Trophoblast cell (in vitro differentiated cells and primary cell): ENCODE results near the gene FCAMR.

Experiments used
- DNase-seq, 2 donors: peaks; one replicate each; pipeline ENCODE4 v3.0.0-alpha.2; 2016
- H2AFZ ChIP-seq: 2 replicates; pipeline ENCODE4 v1.6.1; 2013; ENCODE audit warnings: low read length, moderate library complexity, mild to moderate bottlenecking; ENCODE audit not compliant: insufficient read depth, poor library complexity
- H2AK5ac ChIP-seq: 2 replicates; pipeline ENCODE4 v1.6.1; 2013; ENCODE audit warnings: mild to moderate bottlenecking, low read length
- H2BK120ac ChIP-seq: 2 replicates; pipeline ENCODE4 v1.6.1; 2013; ENCODE audit warnings: low read length, mild to moderate bottlenecking, moderate library complexity; ENCODE audit not compliant: insufficient read depth, poor library complexity
- H2BK12ac ChIP-seq: 2 replicates; pipeline ENCODE4 v1.6.1; 2013; ENCODE audit warnings: mild to moderate bottlenecking, low read length, moderate library complexity
- H2BK5ac ChIP-seq: 2 replicates; pipeline ENCODE4 v1.6.1; 2013; ENCODE audit warnings: low read length, low read depth, moderate library complexity, mild to moderate bottlenecking; ENCODE audit not compliant: poor library complexity
- H3K14ac ChIP-seq: 2 replicates; pipeline ENCODE4 v1.6.1; 2013; ENCODE audit warnings: mild to moderate bottlenecking, low read length
- H3K18ac ChIP-seq: 2 replicates; pipeline ENCODE4 v1.6.1; 2013; ENCODE audit warnings: mild to moderate bottlenecking, low read length
- H3K23ac ChIP-seq: 2 replicates; pipeline ENCODE4 v1.6.1; 2013; ENCODE audit warnings: low read length
- H3K27ac ChIP-seq: 2 replicates; pipeline ENCODE4 v1.5.1; 2013; ENCODE audit warnings: low read depth, mild to moderate bottlenecking, inconsistent platforms, low read length, moderate library complexity
- H3K27me3 ChIP-seq: 2 replicates; pipeline ENCODE4 v1.6.1; 2013; ENCODE audit warnings: inconsistent platforms, mild to moderate bottlenecking, low read length, moderate library complexity; ENCODE audit not compliant: insufficient read depth
- H3K36me3 ChIP-seq, 2 experiments: 1 replicate in 1 of 2; 2 replicates in 1 of 2; pipeline ENCODE4 v1.6.1; 2013; ENCODE audit warnings: low read length in 2 of 2, mild to moderate bottlenecking in 2 of 2, moderate library complexity in 1 of 2; ENCODE audit not compliant: insufficient read depth in 2 of 2, control insufficient read depth in 1 of 2
- H3K4ac ChIP-seq: 2 replicates; pipeline ENCODE4 v1.6.1; 2013; ENCODE audit warnings: low read depth, mild to moderate bottlenecking, low read length, moderate library complexity
- H3K4me1 ChIP-seq, 2 experiments: 1 replicate in 1 of 2; 2 replicates in 1 of 2; pipeline ENCODE4 v1.6.1; 2013; ENCODE audit warnings: low read length in 2 of 2, mild to moderate bottlenecking in 2 of 2, moderate library complexity in 1 of 2; ENCODE audit not compliant: insufficient read depth in 2 of 2, control insufficient read depth in 1 of 2
- H3K4me2 ChIP-seq: 2 replicates; pipeline ENCODE4 v1.6.1; 2013; ENCODE audit warnings: inconsistent platforms, mild to moderate bottlenecking, low read length, moderate library complexity
- H3K4me3 ChIP-seq: 2 replicates; pipeline ENCODE4 v1.5.1; 2013; ENCODE audit warnings: mild to moderate bottlenecking, low read depth, low read length, inconsistent platforms
- H3K79me1 ChIP-seq: one replicate; pipeline ENCODE4 v1.6.1; 2013; ENCODE audit warnings: low read length
- H3K79me2 ChIP-seq: 2 replicates; pipeline ENCODE4 v1.6.1; 2013; ENCODE audit warnings: low read length, mild to moderate bottlenecking; ENCODE audit not compliant: control insufficient read depth, insufficient read depth, poor library complexity
- H3K9ac ChIP-seq: 2 replicates; pipeline ENCODE4 v1.6.1; 2013; ENCODE audit warnings: mild to moderate bottlenecking, low read length
- H3K9me3 ChIP-seq: 2 replicates; pipeline ENCODE4 v1.6.1; 2013; ENCODE audit warnings: low read depth, mild to moderate bottlenecking, control low read depth, inconsistent platforms, low read length; ENCODE audit not compliant: insufficient read depth
- H4K12ac ChIP-seq: 2 replicates; pipeline ENCODE4 v1.6.1; 2013; ENCODE audit warnings: low read depth, mild to moderate bottlenecking, low read length, moderate library complexity
- H4K8ac ChIP-seq: 2 replicates; pipeline ENCODE4 v1.6.1; 2013; ENCODE audit warnings: low read depth, mild to moderate bottlenecking, low read length, moderate library complexity
- H4K91ac ChIP-seq: one replicate; pipeline ENCODE4 v1.6.1; 2013; ENCODE audit warnings: low read depth, mild to moderate bottlenecking, low read length, moderate library complexity
- WGBS: extraction: QIAGEN DNeasy Blood & Tissue Kit; methylation state at CpG from one replicate; pipeline ENCODE4 v1.1.7; 2013; ENCODE audit warnings: missing lambda C conversion rate; ENCODE audit not compliant: insufficient read length, insufficient coverage; ENCODE audit errors: extremely low coverage; 5-methylcytosine and 5-hydroxymethylcytosine counted together

FCAMR gene

GRCh38 chr1:207002724-207003146 is 32.5 kb upstream of the FCAMR start:
- Histone ChIP-seq H3K23ac (no peak overlapping the region), H3K36me3 (no peaks in the 10 kb centered on the region), H3K79me2 (no peaks in the 10 kb centered on the region), H3K4me3 (no peak overlapping the region), H3K27ac (no peak overlapping the region), H2BK5ac (no peak overlapping the region), H2BK120ac (no peak overlapping the region), H2BK12ac (no peak overlapping the region), H2AFZ (no peak overlapping the region), H4K91ac (no peak overlapping the region), H3K9me3 (no peaks in the 10 kb centered on the region), H3K4ac (no peak overlapping the region), H3K27me3 (no peaks in the 10 kb centered on the region), H3K4me2 (no peak overlapping the region), H2AK5ac (no peak overlapping the region), H3K14ac (no peak overlapping the region), H3K18ac (no peak overlapping the region), H4K12ac (no peak overlapping the region), H4K8ac (no peak overlapping the region), H3K9ac (no peak overlapping the region), H3K4me1 (peaks cover 3 to 6% of the 10 kb centered on the region in 2 experiments), H3K79me1 (no peaks in the 10 kb centered on the region)
- peak; percentile 8 to 25 for DNase-seq
- WGBS = no CpG with 5 or more reads among the region's 1 CpG

DNA sequence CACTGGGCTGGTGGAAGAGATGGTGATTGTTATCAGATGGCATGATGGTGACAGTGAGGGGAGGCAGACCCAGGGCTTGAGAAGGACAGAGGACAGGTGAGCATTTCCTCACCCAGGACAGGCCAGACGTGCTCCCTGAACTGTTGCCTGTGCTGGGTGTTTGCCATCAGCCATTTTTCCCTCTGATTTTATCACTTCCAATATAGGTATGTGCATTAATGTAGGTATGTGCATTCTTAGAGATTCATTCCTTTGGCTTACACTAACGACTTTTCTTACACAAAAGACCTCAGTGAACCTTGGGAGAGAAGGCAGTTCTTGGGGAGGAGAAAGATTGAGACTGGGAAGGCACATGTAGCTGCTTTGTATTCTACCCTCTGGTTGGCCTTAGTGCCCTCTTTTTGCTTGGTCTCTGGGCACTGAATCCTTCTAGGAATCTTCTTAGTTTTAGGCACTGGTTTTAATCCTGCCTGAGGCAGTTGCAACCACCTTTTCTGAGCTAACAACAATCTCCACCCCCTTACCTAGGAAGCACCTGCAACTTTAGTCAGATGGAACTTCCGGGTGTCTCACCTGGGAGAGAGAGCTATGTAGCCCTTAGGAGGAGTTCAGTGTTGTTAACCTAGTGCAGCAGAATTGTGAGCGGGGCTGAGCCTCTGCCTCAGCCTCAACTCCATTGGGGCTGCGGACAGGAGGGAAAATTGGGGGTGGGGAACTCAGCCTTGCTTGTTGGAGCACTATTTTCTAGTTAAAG is 31.4 kb upstream of the FCAMR start:
- Histone ChIP-seq H2AK5ac (no peak overlapping the region), H3K4ac (no peak overlapping the region), H2AFZ (no peak overlapping the region), H3K27ac (no peak overlapping the region), H3K27me3 (no peaks in the 10 kb centered on the region), H3K4me3 (no peak overlapping the region), H3K36me3 (no peaks in the 10 kb centered on the region), H4K91ac (no peak overlapping the region), H3K4me1 (peaks cover 0 to 2% of the 10 kb centered on the region in 2 experiments), H3K14ac (no peak overlapping the region), H3K79me1 (no peaks in the 10 kb centered on the region), H2BK5ac (no peak overlapping the region), H2BK12ac (no peak overlapping the region), H4K8ac (no peak overlapping the region), H4K12ac (no peak overlapping the region), H3K4me2 (no peak overlapping the region), H3K18ac (no peak overlapping the region), H3K9ac (no peak overlapping the region), H3K79me2 (no peaks in the 10 kb centered on the region), H3K9me3 (no peaks in the 10 kb centered on the region), H2BK120ac (no peak overlapping the region), H3K23ac (no peak overlapping the region)
- DNase-seq = peak; percentile 53 to 80
- WGBS = no CpG with 5 or more reads among the region's 5 CpGs

GRCh38 chr1:207000651-207001291 is 30.5 kb upstream of the FCAMR start:
- DNase-seq = peak; percentile 35 to 74
- peaks cover 0 to 2% of the 10 kb centered on the region in 2 experiments for H3K4me1 ChIP-seq
- no peak overlapping the region for H2BK5ac ChIP-seq
- H3K27ac ChIP-seq = no peak overlapping the region
- no peaks in the 10 kb centered on the region for H3K27me3 ChIP-seq
- H2BK12ac ChIP-seq = no peak overlapping the region
- no peak overlapping the region for H3K4ac ChIP-seq
- H2AFZ ChIP-seq = no peak overlapping the region
- no peaks in the 10 kb centered on the region for H3K79me2 ChIP-seq
- no CpG with 5 or more reads among the region's 5 CpGs for WGBS
- H3K9me3 ChIP-seq = no peaks in the 10 kb centered on the region
- H4K12ac ChIP-seq = no peak overlapping the region
- no peak overlapping the region for H2BK120ac ChIP-seq
- H4K8ac ChIP-seq = no peak overlapping the region
- H3K79me1 ChIP-seq = no peaks in the 10 kb centered on the region
- no peak overlapping the region for H2AK5ac ChIP-seq
- no peak overlapping the region for H3K18ac ChIP-seq
- no peak overlapping the region for H3K9ac ChIP-seq
- no peak overlapping the region for H3K4me3 ChIP-seq
- H3K14ac ChIP-seq = no peak overlapping the region
- no peaks in the 10 kb centered on the region for H3K36me3 ChIP-seq
- no peak overlapping the region for H3K23ac ChIP-seq
- no peak overlapping the region for H3K4me2 ChIP-seq
- H4K91ac ChIP-seq = no peak overlapping the region

DNA sequence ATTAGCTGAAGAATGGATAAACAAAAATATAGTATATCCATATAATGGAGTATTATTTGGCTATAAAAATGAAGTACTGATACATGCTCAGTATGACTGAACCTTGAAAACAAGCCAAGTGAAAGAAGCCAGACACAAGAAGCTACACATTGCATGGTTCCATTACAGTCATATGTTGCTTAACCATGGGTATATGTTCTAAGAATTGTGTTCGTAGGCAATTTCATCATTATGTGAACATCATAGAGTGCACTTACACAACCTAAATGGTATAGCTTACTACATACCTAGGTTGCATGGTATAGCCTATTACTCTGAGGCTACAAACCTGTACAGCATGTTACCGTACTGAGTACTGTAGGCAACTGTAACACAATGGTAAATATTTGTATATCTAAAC is 28.6 kb upstream of the FCAMR start:
- H2BK12ac ChIP-seq = no peak overlapping the region
- no peaks in the 10 kb centered on the region for H3K36me3 ChIP-seq
- no peak overlapping the region for H3K18ac ChIP-seq
- H3K14ac ChIP-seq = no peak overlapping the region
- H3K23ac ChIP-seq = no peak overlapping the region
- H4K12ac ChIP-seq = no peak overlapping the region
- H3K4me1 ChIP-seq = peaks cover 0 to 2% of the 10 kb centered on the region in 2 experiments
- H3K27ac ChIP-seq = no peak overlapping the region
- no peak overlapping the region for H2AFZ ChIP-seq
- H3K9ac ChIP-seq = no peak overlapping the region
- no peaks in the 10 kb centered on the region for H3K9me3 ChIP-seq
- no peak overlapping the region for H3K4me2 ChIP-seq
- WGBS = no CpG with 5 or more reads among the region's 2 CpGs
- no peaks in the 10 kb centered on the region for H3K79me2 ChIP-seq
- no peaks in the 10 kb centered on the region for H3K27me3 ChIP-seq
- H4K8ac ChIP-seq = no peak overlapping the region
- H2AK5ac ChIP-seq = no peak overlapping the region
- H2BK5ac ChIP-seq = no peak overlapping the region
- H3K4me3 ChIP-seq = no peak overlapping the region
- no peak overlapping the region for H3K4ac ChIP-seq
- H4K91ac ChIP-seq = no peak overlapping the region
- no peak for DNase-seq
- no peak overlapping the region for H2BK120ac ChIP-seq
- no peaks in the 10 kb centered on the region for H3K79me1 ChIP-seq
